NT2/D1 (cell line): Measurements from ENCODE around the gene PTPN13.
"Not testable (repeated sequence)": the region's sequence is repeated elsewhere in the genome, so short reads cannot be mapped to it uniquely, and the experiment has no call there.

Experiments used
- YY1 ChIP-seq: IDR thresholded peaks from 2 replicates; pipeline ENCODE4 v1.6.1; 2011; ENCODE audit not compliant: insufficient read length, insufficient read depth
- ZNF274 ChIP-seq: IDR thresholded peaks from 2 replicates; pipeline ENCODE4 v1.6.1; 2011; ENCODE audit warnings: mild to moderate bottlenecking, low read depth, low read length

DNA sequence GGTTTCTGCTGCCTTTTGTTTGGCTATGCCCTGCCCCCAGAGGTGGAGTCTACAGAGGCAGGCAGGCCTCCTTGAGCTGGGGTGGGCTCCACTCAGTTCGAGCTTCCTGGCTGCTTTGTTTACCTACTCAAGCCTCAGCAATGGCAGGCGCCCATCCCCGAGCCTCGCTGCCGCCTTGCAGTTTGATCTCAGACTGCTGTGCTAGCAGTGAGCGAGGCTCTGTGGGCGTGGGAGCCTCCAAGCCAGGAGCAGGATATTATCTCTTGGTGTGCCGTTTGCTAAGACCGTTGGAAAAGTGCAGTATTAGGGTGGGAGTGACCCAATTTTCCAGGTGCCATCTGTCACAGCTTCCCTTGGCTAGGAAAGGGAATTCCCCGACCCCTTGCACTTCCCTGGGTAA, 62.7 kb downstream of the PTPN13 start:
- not testable (repeated sequence) for TF ChIP-seq ZNF274, YY1
